CD4-positive, alpha-beta T cell treated with Interleukin-2 at 100 ng/mL for 4 hours (primary cell): ENCODE results near the gene RAD51B.
"Not testable (repeated sequence)": the region's sequence is repeated elsewhere in the genome, so short reads cannot be mapped to it uniquely, and the experiment has no call there.

Experiments
- DNase-seq: peaks from one replicate; pipeline ENCODE4 v3.0.0-alpha.2; 2020; ENCODE audit warnings: low spot score

Gene RAD51B

DNA sequence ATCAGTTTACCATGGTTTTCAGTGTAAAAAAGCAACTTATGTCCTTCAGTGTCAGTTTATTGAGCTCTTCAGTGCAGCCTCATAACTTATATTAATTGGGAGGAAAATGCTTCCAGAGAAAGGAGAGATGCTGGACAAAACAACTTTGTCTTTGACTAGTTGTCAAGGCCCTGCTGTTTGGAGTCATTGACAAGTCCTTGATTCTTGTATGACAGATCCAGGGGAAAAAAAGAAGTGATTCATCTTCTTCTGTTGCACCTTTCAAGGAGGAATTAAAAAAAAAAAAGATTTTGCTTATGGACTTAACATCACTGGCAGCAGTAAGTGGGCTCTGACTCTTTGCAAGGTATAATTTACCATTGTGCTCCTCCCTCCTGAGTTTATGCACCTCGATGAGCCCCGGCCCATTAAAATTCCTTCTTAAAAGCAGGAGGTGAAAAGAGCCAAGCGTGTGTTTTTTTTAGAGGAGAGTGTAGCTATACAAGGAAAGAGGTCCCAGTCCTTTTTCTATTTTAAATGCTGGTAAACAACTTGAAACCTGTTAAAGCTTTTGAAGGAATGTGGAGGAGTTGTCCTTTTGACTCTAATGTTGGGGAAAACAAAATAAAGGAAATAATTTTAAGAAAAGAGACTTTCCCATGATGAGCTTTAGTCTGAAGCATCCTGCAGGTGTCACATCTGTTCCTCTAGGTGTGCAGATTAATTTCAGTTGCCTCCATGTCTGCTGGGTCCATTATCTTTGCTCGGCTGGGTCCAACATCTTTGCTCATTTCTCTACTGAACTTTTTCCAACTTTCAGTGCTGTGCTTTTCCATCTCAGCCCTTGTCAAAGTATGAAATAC, 431.6 kb downstream of the RAD51B start:
- no peak for DNase-seq

DNA sequence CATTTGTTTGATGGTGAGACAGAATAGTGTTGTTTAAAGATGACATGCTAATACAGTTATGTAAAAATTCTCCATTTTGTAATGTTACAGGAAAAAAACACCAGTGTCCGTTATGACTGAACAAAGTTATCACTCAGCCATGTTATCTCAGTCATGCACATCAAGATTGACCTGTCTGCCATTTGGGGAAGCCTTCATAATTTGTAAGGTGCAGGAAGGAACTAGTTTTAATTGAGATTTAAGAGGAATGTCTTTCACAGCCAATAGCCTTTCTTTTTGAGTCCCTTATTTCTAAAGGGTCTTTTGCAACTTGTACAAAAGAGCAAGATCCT, 432.2 kb downstream of the RAD51B start:
- no peak for DNase-seq

DNA sequence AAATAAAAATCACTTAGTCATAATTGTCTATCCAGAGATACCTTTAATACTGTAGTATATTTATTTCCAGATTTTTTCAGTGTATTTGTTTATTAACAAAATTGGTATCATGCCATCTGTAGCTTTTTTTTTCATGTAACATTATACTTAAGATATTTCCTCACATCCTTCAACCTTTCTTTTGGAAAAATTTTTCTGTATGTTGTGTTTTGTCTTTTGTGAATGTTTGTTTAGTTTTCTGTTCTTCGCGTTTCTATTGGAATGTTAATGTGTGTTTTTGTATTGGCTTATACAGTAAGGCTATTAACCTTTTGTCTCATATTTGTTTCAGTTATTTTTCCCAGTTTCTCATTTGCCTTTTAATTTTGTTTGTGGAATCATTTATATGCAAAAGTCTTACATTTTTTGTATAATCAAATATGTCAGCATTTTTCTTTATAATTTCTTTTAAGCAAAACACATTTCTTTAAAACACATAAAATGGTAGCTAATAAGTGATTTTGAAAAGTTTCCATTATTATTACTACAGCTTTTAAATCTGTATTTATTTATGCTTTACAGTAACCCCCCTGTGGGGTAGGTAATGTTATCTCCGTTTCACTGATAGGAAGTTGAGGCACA, 433.7 kb downstream of the RAD51B start:
- no peak for DNase-seq

DNA sequence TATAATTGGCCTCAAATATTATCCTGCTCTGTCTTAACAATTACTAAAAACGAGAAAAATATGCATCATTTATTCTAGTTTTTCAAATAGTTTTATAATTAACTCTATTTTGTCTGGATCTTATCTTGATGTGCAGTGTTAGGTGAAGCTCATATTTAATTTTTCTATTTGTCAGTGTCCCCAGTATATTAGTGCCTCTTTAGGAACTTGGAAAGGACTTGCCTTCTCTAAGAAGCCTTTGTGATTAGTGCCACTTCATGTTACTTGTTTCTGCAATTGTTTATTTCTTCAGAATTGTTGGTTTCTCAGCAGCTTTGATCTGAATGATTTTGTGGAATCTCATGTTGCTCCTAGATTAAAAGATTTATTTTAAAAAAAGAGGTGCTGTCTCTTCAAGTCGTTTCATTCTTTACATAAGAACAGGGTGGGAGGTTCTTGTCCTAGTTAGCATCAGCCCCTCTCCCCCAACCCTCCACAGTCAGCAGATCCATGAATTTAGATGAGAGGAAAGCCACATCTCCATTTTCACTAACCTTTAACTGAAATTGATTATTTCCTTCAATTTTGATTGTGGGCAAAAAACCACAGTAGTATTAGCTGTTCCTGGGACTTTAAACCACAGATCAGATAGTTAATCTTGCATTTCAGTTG, 434.4 kb downstream of the RAD51B start:
- no peak for DNase-seq

DNA sequence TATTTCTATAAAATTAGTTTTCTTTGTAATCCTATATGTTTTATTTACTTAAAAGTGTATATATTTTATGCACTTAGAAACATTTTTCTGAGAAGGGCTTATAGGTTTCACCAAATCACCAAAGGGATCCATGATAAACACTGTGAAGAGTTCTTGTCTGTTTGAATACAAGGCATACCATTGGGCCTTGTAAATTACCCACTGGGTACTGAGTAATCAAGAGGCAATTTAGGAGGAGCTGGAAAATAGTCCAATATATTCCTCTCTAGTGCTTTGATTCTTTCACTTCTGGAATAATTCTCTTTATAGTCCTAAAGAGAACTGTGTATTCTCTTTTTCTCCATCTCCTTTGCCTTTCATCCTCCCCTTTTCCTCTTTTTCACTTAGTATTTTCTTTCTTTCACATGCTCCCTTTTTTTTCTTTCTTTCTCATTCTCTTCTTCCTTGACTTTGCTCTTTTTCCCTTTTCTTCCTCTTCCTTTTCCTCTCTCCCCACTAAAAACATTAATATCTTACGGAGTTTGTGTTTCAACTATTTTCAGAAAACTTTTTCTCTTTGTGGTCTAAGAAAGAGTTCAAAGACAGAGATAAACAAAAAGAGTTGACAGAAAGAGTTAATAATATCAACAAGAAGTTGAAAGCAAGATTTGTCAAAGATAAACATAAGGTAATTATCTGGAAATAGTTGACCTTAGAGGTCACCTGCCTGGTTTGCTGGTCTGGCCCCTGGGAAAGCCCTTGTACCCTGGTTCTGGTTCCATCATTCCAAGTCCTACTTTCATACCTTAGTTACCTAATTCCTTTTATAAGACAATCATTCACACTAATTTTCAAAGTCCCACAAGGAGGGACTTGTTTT, 435.3 kb downstream of the RAD51B start:
- DNase-seq = no peak

DNA sequence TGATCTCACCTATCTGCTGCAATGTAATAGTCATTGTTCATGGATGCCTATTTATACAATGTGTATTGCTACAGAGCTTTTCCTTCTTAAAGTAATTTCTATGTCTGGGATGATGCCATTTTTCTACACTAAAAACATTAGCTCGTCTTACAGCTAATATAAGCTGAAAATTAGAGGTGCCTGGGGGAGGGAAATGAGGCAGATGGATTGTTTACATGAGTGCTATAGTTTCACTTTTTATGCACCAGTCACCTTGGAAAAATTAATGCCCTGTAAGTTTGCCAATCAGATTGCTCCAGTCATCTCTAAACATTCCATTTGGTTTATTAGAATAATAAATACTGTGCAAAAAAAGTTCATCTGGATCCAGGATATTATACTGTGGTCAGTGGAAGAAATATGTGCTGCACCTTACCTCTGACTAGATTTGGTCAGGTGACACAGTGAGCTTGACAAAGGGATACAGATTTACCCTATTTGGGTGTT, 436.2 kb downstream of the RAD51B start:
- no peak for DNase-seq

DNA sequence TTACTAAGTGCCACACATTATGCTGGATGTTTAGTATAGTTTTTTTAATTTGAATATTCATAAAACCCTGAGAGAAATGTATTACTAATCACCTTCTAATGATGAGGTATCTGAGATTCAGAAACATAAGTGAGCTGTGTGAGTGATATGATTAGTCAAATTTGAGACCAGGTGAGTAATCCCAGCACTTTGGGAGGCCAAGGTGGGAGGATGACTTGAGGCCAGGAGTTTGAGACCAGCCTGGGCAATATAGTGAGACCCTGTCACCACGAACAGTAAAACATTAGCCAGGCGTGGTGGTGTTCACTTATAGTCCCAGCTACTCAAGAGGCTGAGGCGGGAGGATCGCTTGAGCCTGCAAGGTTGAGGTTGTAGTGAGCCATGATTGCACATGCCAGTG, 438.4 kb downstream of the RAD51B start:
- DNase-seq = no peak

DNA sequence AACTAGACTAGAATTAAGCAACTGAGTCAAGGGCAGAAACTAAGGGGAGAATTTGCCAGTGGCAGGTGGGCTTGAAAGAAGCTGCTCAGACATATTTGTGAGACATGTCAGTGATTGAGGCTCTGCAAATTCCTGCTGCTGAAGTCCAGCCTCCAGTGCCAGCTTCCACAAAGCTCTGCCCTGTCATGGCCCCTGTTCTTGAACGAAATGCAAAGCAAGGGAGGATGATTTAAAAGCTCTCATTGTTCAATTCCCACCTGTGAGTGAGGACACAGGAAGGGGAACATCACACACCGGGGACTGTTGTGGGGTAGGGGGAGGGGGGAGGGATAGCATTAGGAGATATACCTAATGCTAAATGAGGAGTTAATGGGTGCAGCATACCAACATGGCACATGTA, 439.4 kb downstream of the RAD51B start:
- DNase-seq = not testable (repeated sequence)

DNA sequence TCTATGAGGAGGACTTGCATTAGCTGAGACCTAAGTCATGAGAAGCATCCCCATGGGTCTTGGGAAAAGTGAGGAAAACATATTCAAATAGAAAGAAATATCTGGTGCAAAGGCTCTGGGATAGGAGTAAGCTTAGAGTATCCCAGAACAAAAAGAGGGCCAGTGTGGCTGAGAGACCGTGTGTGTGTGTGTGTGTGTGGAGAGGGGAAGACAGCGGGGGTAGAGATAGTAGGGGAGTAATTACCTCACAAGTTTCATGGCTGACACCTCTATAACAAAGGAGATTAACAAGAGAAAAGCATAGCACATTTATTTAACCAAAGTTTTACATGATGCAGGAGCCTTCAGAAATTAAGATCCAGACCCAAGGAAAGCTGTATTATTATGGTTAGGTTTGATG, 440.5 kb downstream of the RAD51B start:
- DNase-seq = no peak

DNA sequence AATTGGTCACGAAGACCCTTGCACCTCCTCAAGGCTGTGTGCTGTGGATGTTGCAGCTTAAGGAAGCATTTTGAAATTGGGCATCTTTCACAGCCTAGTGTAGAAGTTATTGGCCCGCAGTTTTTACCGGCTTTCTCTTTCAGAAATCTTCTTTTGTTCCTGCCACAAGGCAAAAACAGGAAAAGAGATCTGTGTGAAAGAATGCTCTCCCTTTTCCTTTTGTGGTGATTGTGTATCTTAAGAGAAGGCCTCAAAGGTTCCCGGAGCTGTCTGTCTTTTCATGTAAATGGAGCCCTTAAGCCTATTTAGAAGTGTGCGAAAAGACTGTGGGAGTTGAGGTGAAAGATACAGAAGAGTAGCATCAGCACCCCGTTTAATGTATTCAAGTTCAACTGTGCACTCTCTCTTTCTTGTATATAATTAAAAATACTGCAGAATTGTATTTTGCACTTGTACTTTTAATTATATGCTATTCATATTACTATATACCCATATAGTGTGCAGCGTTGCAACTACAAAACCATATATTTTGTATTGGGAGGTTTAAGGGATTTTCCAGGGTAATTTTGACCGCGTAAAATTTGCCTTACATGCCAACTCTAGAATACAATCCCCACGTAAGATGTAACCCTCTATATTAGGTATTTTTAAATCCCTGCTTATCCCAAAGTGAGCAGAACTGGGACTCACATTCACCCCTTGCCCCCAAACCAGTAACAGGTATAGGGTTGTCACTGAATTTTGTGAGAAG, 441.7 kb downstream of the RAD51B start:
- DNase-seq = no peak

DNA sequence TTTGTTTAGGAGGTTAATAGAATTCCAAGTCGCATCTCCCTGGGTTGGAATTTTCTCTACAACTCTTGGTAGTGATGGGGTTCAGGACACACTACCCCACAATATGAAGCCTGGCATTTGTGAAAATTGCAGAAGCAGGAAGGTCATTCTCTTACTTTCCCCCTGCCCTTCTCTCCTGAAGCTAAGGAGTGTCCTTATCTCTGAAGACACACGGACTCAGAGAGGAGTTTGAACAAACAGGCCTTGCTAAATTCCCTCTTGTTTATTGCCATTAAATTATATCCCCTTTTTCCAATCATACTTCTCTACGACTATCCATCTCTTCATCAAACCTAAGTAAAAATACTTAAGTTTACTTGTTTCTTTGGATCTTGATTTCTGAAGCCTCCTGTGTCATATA, 443.0 kb downstream of the RAD51B start:
- DNase-seq = no peak

DNA sequence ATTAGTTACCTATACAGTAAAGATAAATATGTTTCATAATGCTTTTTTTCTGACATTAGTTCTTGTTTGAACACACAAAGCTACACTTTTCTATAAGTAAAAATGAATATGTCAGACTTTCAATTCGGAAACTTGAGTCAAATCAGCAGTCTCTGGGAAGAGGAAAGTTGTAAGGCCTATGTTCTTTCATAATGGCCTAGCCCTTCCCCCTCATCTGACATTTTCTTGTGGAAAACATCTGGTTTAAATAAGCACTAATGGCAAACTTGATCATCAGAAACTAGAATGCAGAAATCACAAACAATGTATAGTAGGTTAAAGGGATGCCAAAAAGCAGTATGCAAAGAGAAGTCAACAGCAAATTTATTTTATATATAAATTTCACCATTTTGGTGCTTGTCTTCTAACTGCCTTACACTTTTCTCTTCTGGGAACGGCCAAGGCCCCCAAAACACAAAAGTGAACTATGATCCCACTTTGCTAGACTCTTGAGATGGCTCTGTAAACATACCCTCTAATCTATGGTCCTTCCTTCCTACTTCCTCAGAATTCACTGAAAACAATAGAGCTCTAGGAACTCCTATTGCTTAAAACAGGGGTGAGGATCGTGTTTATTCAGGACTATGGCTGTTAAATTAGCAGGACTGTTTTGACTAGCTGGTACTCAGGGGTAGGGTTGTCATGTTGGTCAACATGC, 444.1 kb downstream of the RAD51B start:
- no peak for DNase-seq

DNA sequence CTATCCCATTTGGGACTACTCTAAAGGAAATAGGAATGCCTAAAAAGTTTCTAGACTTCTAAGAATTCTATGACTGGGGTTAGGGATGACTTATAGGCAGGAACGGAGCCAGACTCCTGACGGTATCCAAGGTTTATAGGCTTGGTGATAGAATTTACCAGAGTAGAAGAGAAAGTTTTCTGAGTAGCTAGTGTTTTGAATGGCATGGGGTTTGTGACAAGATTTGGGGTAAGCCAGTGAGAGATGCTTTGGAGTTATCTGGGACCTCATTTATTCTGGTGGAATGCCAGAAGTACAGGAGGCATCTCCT, 444.6 kb downstream of the RAD51B start:
- no peak for DNase-seq

DNA sequence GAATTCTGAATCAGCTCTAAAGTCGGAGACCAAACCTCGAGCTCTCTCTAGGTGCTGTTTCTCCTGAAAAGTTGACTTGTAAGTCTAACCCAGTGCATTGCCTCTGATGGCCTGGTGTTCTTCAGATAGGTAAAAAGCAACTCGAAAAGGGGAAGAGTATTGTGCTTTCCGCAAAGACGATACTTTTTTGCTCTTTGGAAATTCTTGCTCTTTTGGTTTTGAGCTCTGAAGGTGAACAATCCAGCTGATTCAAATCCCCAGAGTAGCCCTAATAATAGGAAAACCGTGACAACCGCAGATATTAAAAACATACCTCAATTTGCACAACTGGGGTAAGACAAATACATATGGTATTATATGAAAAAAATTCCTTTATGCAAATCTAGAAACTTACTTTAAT, 447.4 kb downstream of the RAD51B start:
- no peak for DNase-seq

DNA sequence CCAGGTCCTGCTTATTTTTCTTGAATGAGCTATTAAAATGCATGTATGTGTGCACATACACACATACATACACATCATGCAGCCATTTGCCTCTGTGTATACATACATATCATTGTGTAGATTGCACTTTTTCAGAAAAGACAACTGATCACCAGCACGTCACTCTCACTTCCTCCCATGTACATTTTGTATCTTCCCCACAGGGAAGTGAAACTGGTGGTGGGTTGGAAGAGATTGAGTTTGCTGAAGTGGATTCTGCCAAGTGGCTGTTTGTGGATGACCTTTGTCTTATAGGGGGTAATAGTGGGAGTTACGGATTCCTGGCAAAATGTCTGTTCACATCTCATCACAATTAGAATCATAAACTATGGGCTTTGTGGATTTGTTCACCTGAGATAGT, 448.6 kb downstream of the RAD51B start:
- peak; percentile 33 for DNase-seq

DNA sequence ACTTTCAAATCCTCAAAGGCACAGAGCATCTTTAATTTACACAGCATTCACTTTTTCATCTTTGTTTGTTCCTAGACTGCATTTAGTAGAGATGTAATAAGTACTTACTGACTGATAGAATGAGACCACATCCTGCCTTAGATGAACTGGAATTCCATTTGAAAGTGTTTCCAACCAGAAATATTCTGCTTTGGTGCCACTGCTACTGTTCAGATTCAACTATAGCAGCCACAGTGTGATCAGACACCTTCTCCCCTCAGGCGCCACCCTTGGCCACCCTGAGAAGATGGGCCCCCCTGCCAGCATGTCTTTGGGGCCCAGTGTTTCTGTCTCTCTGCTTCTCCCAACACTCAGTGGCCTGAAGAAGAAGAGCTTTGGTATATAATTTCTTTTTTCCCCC, 449.1 kb downstream of the RAD51B start:
- no peak for DNase-seq

DNA sequence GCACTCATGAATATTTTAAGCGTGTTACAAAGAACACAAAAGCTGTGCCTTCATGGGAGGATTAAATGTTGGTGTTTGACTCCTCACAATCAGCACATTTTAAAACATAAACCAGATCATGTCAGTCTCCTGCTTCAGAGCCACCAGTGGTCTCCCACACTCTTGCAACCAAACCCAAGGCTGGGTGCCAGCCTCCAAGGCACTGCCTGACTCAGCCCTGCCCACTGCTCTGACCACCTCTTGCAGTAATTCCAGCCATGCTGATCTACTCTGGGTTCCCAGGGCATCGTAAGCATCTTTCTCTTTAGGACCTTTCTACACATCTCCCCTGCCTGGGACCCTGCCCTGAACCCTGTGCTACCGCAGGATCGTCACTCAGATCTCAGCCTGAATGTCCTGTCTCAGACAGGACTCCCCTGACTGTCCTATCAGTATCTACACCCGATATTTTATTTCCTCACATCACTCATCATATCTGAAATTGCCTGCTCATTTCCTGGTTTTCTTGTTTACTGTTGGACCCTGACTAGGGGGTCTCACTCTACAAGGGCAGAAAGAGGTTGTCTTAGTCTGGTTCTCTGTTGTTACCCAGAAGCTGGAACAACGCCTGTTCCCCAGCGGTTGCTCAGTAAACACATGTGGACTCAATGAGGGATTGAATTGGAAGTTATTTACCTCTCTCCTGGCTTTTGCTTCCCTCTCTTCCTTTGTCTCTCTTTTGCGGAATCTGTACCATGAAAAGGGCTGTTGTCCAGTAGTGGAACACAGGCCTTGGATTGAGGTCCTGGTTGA, 449.8 kb downstream of the RAD51B start:
- no peak for DNase-seq

DNA sequence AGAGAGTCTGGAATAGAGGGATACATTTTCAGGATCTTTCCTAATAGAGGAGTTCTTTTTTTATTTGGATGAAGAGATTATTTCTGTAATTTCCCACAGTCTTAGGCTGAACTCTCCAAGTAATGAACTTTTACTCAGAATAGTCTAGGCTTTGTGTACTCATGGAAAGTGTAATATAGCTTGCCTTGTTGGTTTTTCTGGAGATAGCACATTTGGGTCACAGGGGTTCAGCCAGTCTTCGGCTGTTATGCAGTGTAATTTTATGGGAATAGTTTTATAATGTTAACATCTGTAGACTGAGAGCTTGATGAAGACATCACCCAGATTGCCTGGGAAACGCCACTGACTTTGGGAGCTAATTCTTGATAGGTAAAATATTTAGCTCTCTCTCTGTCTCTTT, 450.8 kb downstream of the RAD51B start:
- DNase-seq = no peak

DNA sequence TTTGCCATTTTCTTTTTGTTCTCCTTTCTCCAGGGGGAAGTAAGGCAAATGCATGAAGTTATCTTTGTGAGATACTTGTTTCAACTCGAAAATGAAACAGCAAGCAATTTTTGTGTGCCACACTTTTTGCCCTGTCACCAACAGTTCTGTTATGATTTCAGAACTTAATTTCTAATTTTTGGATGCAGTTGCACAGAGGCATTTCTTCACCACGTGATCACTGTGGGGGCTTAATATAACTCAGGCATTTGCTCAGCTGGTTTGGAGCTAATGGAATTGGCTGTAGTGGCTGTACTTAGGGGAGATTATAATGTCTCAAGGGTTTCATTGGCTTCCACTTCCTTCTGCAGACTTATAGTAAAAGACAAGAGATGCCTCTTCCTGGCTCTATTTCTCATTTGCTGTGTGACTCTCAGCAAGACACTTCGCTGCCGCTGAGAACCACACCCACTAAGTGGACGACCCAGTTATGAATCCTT, 452.4 kb downstream of the RAD51B start:
- DNase-seq = no peak

DNA sequence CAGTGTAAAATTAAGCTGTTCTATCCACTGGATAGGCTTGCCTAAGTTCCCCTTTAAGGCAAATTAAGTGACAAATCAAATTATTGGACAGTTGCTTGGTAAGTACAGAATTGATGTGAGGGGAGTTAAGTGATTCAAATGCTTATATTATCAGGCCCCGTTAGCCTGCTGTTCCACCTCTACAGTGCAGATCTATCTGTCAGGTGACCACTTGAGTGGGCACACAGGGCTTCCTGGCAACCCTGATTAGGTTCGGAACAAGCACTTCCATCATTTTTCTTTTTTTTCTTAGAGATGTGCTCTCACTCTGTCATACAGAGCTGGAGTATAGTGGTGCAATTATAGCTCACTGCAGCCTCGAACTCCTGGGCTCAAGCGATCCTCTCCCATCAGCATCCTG, 453.8 kb downstream of the RAD51B start:
- no peak for DNase-seq
